KMS-11 (cell line): ENCODE results near the gene TLX2.

Source experiments
- H2AFZ ChIP-seq: fragments of 200-600 bp; sonication (generic); 2 replicates; pipeline ENCODE4 v1.6.1; 2016; ENCODE audit warnings: antibody characterized with exemption, mixed run types, low read depth
- H3K27ac ChIP-seq: fragments of 200-600 bp; sonication (generic); 2 replicates; pipeline ENCODE4 v1.6.1; 2016; ENCODE audit warnings: mild to moderate bottlenecking, mixed run types
- H3K27me3 ChIP-seq: fragments of 200-600 bp; sonication (generic); 2 replicates; pipeline ENCODE4 v1.6.1; 2017; ENCODE audit warnings: mild to moderate bottlenecking, low read depth, mixed run types, moderate library complexity; ENCODE audit not compliant: insufficient read depth
- H3K36me3 ChIP-seq: fragments of 200-600 bp; sonication (generic); 2 replicates; pipeline ENCODE4 v1.6.1; 2017; ENCODE audit warnings: mild to moderate bottlenecking, mixed run types; ENCODE audit not compliant: insufficient read depth
- H3K4me1 ChIP-seq: fragments of 200-600 bp; sonication (generic); 2 replicates; pipeline ENCODE4 v1.6.1; 2016; ENCODE audit warnings: mild to moderate bottlenecking, low read depth, mixed run types; ENCODE audit not compliant: poor library complexity, severe bottlenecking
- H3K4me2 ChIP-seq: fragments of 200-600 bp; sonication (generic); 2 replicates; pipeline ENCODE4 v1.7.0; 2016; ENCODE audit warnings: mild to moderate bottlenecking, mixed run types
- H3K4me3 ChIP-seq: fragments of 200-600 bp; sonication (generic); IDR thresholded peaks from 2 replicates; pipeline ENCODE4 v1.6.1; 2017; ENCODE audit warnings: low read depth, low read length, mixed read lengths; ENCODE audit not compliant: insufficient read depth
- H3K79me2 ChIP-seq: fragments of 200-600 bp; sonication (generic); 2 replicates; pipeline ENCODE4 v1.6.1; 2016; ENCODE audit warnings: low read depth, mixed run types; ENCODE audit not compliant: insufficient read depth
- H3K9ac ChIP-seq: fragments of 200-600 bp; sonication (generic); 2 replicates; pipeline ENCODE4 v1.6.1; 2016; ENCODE audit warnings: mild to moderate bottlenecking, mixed run types
- H4K20me1 ChIP-seq: fragments of 200-600 bp; sonication (generic); 2 replicates; pipeline ENCODE4 v1.6.1; 2016; ENCODE audit warnings: mild to moderate bottlenecking, mixed run types; ENCODE audit not compliant: insufficient read depth
- CTCF ChIP-seq: fragments of 200-600 bp; sonication (generic); conservative IDR thresholded peaks from 2 replicates; pipeline ENCODE4 v1.6.1; 2017; ENCODE audit warnings: low read depth, mild to moderate bottlenecking, antibody characterized with exemption, low read length, moderate library complexity, mixed read lengths

Gene TLX2

DNA sequence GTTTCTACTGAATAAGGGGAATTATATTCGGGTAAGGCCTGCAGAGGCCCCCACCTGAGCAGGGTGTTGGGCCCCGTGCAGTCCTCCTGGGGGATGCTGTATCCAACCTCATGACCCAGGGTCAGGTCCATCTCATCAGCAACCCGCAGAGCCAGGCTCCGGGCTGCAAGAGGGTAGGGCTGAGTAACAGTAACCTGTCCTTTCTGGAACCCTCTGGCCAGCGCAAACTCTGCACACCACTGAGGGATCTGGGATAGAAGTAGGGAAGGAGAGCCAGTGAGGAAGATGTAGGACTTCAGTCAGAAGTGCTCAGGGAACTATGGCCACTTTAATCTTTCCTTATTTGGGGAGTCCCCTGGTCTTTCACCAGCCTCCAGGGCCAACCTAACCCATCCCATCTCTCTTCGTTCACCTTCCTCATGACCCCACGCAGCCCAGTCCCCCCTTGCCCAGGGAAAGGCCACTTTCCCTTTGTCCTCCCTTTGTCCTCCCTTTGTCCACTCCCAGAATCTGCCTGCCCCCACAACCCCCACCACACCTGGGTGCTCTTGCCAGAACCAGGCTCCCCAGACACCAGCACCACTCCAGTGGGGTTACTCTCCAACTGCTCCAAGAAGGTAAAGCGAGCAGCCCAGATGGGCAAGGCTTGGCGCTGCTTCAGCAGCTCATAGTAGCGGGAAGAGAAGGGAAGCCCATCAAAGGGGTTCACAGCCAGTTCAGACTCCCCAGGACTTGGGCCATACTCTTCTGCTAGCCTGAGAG lies 10.9 kb downstream of the TLX2 start:
- Histone ChIP-seq H3K27me3 (peaks cover 7% of the 10 kb centered on the region; the same call in 1 of the 2 replicates), H3K36me3 (peaks cover 4% of the 10 kb centered on the region; the same call in 1 of the 2 replicates), H2AFZ (no peak overlapping the region), H4K20me1 (no peaks in the 10 kb centered on the region), H3K4me2 (no peak overlapping the region), H3K79me2 (peaks cover 22% of the 10 kb centered on the region), H3K4me3 (no peak overlapping the region), H3K4me1 (peaks cover 10% of the 10 kb centered on the region), H3K9ac (no peak overlapping the region), H3K27ac (no peak overlapping the region)
- no peak for TF ChIP-seq CTCF

DNA sequence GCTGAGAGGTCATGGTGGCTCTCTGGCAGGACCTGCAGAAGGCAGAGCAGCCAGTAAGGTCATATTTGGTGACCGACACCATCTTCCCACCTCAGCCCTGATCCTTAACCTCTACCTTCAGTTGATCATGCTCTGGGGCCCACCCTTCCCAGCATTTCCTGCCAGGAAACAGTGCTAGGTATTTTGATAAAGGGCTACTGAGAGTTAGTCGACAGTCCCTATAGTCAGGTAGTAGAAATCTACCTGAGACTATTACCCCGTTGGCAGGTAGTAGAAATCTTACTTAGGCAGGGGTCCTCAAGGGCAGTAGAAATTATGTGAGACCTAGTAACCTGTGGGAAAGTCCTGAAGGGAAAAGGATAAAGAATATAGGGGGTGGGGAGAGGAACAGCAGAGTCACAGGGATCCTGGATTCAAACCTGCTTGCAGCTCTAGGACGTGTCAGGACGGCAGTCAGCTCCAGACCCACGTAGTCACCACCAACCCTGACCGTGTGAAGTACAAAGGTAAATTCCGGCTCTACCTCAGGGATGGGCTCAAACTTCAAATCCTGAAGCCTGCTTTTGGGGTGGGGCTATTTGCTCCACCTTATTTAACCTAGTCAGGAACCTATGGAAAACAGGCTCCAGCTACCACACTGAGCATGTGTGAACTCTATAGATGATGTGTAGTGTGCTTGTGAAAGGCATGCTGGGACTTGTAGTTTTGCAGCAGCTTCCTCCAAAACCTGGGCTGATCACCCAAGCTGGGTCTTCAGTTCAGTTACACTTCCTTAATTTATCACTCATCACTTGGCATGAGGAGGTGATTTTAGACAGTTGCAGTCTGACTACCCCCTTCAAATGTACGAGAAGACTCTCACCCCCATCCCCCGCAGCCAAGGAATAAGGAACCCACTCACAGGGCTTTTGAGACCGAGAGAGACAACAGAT lies 11.7 kb downstream of the TLX2 start, which contains the start of gene DQX1:
Gene DQX1, minus strand, starts transcription at position 515 of the 932 bp plus-strand sequence. Its CDS starts 502 bp downstream, at position 13.
- Histone ChIP-seq H3K79me2 (peaks cover 25% of the 10 kb centered on the region), H3K27me3 (peaks cover 3% of the 10 kb centered on the region; the same call in 1 of the 2 replicates), H3K9ac (no peak within 1 kb of the TSS), H3K4me3 (no peak within 1 kb of the TSS), H2AFZ (no peak within 1 kb of the TSS), H3K4me1 (peaks cover 12% of the 10 kb centered on the region), H4K20me1 (no peaks in the 10 kb centered on the region), H3K27ac (no peak within 1 kb of the TSS), H3K4me2 (no peak within 1 kb of the TSS), H3K36me3 (peaks cover 4% of the 10 kb centered on the region; the same call in 1 of the 2 replicates)
- TF ChIP-seq CTCF, result no peak

GRCh38 chr2:74526649-74527230 lies 12.5 kb downstream of the TLX2 start:
- no peaks in the 10 kb centered on the region for H4K20me1 ChIP-seq
- H3K27me3 ChIP-seq, result peaks cover 3% of the 10 kb centered on the region; the same call in 1 of the 2 replicates
- H3K27ac ChIP-seq, result no peak overlapping the region
- H3K79me2 ChIP-seq, result peaks cover 30% of the 10 kb centered on the region
- H3K4me3 ChIP-seq, result no peak overlapping the region
- H3K36me3 ChIP-seq, result peaks cover 4% of the 10 kb centered on the region; the same call in 1 of the 2 replicates
- no peak overlapping the region for H2AFZ ChIP-seq
- no peak overlapping the region for H3K9ac ChIP-seq
- H3K4me1 ChIP-seq, result peaks cover 19% of the 10 kb centered on the region
- no peak for TF ChIP-seq CTCF
- no peak overlapping the region for H3K4me2 ChIP-seq

- Histone ChIP-seq H3K4me2 (peak overlapping the region; percentile 100; the same call in 1 of the 2 replicates), H3K36me3 (peaks cover 4% of the 10 kb centered on the region; the same call in 1 of the 2 replicates), H3K27me3 (no peaks in the 10 kb centered on the region), H3K79me2 (peaks cover 30% of the 10 kb centered on the region), H3K4me1 (peaks cover 22% of the 10 kb centered on the region), H3K9ac (no peak overlapping the region), H3K27ac (no peak overlapping the region), H4K20me1 (no peaks in the 10 kb centered on the region), H2AFZ (no peak overlapping the region), H3K4me3 (no peak overlapping the region)
- TF ChIP-seq CTCF, result no peak
These were observed 13.5 kb downstream of the TLX2 start for GRCh38 chr2:74527741-74528140.
